Anterior cingulate cortex (tissue), 58 donors: ENCODE data around the gene ACBD6.

Experiments used
- DNase-seq, 58 donors: peaks; one replicate each; lab custom pipeline; 2025; lab: John Stamatoyannopoulos, UW

ACBD6 gene

GRCh38 chr1:180261524-180262155, 240.7 kb downstream of the ACBD6 start:
- DNase-seq = no peak

- no peak for DNase-seq
Measured at GRCh38 chr1:180261030-180261429, 241.3 kb downstream of the ACBD6 start.

- DNase-seq = no peak
Measured at GRCh38 chr1:180260541-180260940, 241.8 kb downstream of the ACBD6 start.

GRCh38 chr1:180259431-180260338, 242.7 kb downstream of the ACBD6 start:
- no peak for DNase-seq

- no peak for DNase-seq
Measured at GRCh38 chr1:180258935-180259334, 243.4 kb downstream of the ACBD6 start.

- no peak for DNase-seq
Measured at GRCh38 chr1:180258290-180258689, 244.1 kb downstream of the ACBD6 start.

- no peak for DNase-seq
Measured at GRCh38 chr1:180257486-180257885, 244.9 kb downstream of the ACBD6 start.

GRCh38 chr1:180257028-180257386, 245.4 kb downstream of the ACBD6 start:
- DNase-seq = no peak

- DNase-seq = no peak
Measured at GRCh38 chr1:180256341-180257027, 245.9 kb downstream of the ACBD6 start.

GRCh38 chr1:180255536-180256340, 246.6 kb downstream of the ACBD6 start:
- DNase-seq = no peak

- DNase-seq = no peak
Measured at GRCh38 chr1:180254854-180255253, 247.5 kb downstream of the ACBD6 start.

GRCh38 chr1:180254496-180254819, 247.9 kb downstream of the ACBD6 start:
- no peak for DNase-seq

- DNase-seq = no peak
Measured at GRCh38 chr1:180253585-180254495, 248.5 kb downstream of the ACBD6 start.

- DNase-seq = peak in 16 of 58 donors; percentile 2 to 34 (median 12)
Measured at GRCh38 chr1:180252638-180253536, 249.5 kb downstream of the ACBD6 start.

- DNase-seq = no peak
Measured at GRCh38 chr1:180251526-180252305, 250.7 kb downstream of the ACBD6 start.

- no peak for DNase-seq
Measured at GRCh38 chr1:180250883-180251509, 251.4 kb downstream of the ACBD6 start.

- no peak for DNase-seq
Measured at GRCh38 chr1:180250499-180250770, 251.9 kb downstream of the ACBD6 start.
